DMS53 treated with DMSO at 0.1 percent for 48 hours (cell line): ENCODE data around the gene CTSD.

Source experiments
- DNase-seq: peaks from one replicate; lab custom pipeline; 2025; ENCODE audit not compliant: unreplicated experiment; lab: John Stamatoyannopoulos, UW

The CTSD gene

GRCh38 chr11:1782831-1783724 lies 19.4 kb upstream of the CTSD start:
- DNase-seq, result no peak

DNA sequence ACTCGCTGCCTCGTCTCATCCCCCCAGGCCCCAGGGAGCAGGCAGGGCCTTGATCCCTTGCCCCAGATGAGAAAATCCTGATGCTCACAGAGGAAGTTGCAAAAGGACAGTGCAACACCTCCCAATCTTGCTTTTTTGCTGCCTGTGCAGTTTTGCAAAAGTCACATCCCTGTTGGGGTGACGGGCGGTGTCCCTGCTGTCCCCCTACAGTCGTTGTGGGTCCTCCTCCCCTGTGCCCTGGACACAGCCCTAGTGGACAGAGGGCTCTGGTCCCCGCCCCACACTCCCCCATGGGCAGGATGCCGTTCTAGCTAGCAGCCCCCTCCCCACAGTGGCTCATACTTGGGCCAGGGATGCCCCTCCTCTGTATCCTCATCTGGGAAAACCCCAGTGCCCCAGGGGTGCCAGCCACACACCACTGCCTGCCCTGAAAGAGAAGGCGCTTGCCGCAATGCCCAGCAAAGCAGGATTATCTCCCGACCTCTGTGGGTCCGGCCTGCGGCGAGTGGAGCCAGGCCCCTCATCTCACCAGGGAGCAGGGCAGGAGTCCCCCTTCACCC lies 18.4 kb upstream of the CTSD start:
- DNase-seq, result no peak

DNA sequence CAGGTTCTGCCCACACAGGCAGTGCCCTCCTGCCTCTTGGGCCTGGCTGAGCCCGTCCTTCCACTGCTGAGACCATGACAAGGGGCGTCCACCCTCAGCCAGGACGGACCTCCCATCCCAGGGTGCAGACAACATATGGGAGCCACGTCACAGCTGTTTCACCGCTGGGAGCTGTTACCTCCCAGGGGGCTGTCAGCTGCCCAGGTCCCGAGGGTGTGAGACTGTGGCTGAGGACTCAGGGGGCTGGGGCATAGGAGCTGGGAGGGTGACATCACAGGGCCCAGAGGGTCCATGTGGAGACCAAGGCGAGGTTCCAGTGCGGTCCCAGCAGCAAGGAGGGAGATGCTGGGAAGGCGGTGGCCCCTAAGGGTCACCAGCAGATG lies 17.9 kb upstream of the CTSD start:
- no peak for DNase-seq

DNA sequence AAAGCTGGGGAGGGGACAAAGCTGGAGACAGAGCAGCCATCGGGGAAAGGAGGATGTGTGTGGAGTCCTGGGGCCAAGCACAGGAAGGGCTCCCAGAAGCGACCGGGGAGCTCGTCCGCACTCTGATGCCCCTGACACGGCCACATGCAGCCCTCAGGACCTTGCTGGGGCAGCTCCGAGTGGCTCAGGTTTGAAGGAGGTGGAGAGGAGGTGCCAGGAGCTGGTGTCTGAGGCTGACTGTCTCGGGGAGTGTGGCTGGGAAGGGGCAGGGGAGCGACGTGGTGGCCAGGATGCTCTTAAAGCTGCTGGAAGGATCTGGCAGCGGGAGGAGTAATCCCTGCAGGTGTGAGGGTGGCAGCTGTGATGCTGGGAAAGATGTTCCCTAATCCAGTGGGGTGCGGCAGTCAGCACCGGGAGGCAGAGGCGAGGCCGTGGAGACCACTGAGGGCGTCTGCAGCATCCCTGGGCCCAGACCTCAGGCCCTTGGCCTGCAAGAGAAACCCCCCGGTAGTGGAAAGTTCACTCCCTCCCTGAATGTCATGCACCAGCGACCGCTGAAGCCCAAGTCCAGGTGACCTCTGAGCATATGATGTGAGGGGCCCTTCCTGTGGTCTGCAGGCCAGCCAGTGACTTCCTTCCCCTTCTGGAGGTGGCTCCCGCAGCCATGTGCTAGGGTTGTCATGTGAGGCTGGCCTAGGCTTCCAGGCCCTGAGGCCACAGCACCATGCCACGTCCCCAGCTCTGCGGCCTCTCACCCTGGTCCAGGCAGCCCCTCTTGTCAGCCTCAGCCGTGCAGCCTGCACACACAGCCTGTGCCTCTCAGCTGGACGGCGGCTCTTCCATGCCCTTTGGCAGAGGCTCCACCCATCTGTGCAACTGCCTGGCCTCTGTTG lies 17.2 kb upstream of the CTSD start:
- no peak for DNase-seq

- no peak for DNase-seq
Observed at GRCh38 chr11:1779806-1780699, 16.3 kb upstream of the CTSD start.

DNA sequence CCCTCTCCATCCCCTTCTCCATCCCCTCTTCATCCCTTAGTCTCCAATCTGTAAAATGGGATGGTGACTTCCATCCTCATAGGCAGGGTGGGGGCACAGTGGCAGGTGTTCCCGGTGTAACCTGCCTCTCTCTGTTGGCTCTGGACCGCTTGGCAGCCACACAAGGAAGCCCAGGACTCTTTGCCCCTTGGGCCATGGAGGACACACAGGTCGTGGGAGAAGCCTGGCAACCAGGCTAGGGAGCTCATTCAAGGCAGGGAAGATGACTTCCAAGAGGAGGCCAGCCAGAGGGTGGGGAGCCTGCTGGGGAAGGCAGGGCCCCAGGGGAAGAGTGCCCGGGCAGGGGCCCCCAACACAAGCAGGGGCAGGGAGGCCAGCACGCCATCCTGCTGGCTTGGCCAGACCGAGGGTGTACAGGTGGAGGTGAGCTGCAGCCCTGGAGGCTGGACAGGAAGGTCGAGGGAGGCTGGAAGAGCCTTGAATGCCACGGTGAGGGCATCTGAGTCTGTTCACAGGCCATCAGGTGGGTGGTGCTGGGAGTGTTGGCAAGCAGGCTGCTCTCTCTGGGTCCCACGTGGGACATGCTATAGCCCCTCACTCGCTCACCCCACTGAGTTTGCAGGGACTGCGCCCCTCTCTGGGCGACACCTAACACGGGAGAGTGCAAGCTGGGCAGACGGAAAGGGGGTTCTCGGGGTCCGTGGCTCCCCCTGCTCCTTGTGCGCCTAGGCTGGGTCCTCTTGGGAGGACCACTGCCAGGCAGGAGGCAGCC lies 15.5 kb upstream of the CTSD start:
- DNase-seq, result no peak

DNA sequence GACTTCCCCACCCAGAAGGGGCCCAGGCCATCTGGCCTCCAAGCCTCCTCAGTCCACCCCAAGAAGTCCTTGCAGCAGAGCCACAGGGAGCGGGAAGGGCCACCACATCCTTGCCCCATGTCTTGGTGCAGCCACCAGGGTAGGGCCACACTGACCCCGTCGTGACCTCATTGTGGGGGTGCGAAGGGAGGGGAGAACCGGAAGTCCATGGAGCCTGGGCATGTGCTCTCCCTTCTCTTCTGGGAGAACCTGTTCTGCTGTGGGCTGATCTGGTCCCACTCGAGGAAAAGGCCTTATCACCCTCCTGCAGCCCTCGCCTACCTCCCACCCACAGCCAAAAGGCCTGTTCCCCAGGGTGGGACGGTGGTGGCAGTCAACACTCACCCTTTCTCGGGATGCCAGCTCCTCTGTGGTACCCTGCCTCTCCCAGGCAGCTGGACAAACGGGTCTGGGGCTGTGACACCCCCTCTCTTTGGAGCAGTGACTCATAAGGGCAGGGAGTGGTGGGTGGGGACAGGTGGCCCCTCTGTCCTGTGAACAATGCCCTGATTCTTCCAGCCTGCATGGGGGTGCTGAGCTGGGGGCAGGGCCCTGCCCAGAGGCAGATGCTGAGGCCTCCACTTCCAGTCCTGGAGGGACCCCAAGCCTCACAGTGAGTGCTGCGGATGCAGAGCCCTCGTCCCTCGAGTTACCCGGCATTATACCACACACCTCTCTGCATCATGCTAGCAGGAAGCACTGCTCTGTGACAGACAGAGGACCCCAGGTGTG lies 14.6 kb upstream of the CTSD start:
- DNase-seq, result no peak

DNA sequence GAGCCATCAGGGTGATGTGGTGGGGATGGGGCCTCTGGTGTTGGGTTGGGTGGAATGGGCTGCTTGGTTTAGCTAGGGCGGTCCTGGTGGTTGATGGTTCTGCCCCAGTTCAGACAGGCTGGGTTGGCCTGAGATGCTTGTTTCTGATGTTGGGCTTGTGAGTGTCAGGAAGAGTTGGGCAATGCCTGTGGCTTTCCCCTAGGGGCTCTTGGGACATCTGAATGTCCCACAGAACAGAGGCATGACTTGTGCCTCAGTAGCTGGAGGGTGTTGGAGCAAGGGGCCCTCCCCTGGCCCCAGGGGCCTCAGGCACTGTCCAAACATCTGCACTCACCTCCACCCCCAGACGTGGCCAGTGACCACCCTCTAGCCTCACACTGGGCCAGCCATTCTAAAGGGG lies 14.0 kb upstream of the CTSD start:
- DNase-seq, result no peak

DNA sequence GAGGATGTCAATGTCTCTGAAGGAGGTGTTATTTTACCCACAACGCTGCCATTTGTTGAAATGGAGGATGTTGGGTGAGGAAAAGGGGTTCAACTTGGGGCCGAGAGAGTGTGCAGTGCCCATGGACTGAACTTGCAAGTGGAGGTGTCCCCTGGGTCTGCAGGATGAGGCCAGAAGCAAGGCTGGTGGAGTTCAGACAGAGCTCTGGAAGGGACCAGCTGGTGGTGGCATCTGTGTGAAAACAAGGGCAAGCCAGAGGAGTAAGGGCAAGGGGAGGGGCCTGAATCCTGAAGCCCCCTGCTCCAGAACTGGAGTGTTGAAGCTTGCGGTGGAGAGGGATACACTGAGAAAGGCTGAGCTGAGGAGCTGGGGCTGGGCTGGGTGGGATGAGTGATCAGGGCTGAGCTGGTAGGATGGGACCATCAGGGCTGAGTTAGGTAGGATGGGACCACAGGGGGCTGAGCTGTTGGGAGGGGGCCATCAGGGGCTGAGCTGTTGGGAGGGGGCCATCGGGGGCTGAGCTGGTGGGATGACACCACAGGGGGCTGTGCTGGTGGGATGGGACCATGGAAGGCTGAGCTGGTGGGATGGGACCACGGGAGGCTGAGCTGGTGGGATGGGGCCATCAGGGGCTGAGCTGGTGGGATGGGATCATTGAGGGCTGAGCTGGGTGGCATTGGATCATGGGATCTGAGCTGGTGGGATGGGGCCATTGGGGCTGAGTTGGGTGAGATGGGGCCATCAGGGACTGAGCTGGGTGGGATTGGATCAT lies 13.4 kb upstream of the CTSD start:
- DNase-seq, result no peak

GRCh38 chr11:1776331-1776851 lies 12.7 kb upstream of the CTSD start:
- DNase-seq, result no peak

GRCh38 chr11:1774886-1775285 lies 11.2 kb upstream of the CTSD start:
- no peak for DNase-seq

- DNase-seq, result no peak
Observed at GRCh38 chr11:1773994-1774550, 10.3 kb upstream of the CTSD start.

- DNase-seq, result no peak
Observed at GRCh38 chr11:1773131-1773993, 9.6 kb upstream of the CTSD start.

DNA sequence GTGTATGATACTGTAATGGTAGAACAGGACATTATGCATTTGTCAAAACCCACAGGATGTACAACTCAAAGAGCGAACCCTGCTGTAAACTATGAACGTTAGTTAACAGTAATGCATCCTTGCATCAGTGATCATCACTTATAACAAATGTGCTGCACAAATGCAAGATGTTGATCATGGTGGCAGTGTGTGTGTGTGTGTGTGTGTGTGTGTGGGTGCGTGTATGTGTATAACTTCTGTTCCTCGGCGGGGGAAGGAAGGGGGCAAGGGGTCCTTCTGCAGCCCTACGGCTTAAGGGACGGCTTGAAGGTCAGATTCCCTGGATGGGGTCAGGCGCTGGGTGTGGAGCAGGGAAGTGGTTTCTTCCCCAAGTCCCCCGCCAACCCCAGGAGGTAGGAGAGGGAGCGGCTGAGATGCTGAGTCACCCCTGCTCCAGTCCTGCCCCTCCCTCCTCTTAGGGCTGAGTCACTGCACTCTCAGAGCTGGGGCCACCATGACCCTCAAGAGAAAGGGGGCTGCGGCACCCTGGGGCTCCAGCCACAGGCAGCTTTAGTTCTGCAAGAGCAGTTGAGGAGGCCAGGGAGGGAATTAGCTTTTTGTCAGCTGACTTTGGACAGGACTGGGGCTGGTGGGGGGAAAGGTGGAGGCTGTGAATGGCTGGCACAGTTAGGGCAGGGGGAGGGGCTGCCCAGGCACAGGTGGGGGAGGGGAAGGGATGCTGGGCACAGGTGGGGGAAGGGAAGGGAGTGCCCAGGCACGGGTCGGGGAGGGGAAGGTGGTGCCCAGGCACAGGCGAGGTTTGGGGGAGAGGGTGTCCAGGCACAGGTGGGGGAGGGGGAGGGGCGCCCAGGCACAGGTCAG lies 8.8 kb upstream of the CTSD start:
- peak; percentile 22 for DNase-seq

GRCh38 chr11:1771700-1772099 lies 8.0 kb upstream of the CTSD start:
- no peak for DNase-seq

GRCh38 chr11:1771273-1771672 lies 7.5 kb upstream of the CTSD start:
- DNase-seq, result no peak
